Transverse colon (tissue), 4 donors: Measurements from ENCODE around the gene UGT1A5. TPM values are rescaled to one million over a fixed set of nuclear protein-coding genes. Genes with fewer than 3 reads are reported as not detected.

ENCODE experiments used
- DNase-seq: peaks from one replicate; pipeline ENCODE4 v3.0.0-alpha.2; 2019
- H3K27ac ChIP-seq, 4 donors: fragments of 200-600 bp; sonication (generic); 2 replicates each; pipeline ENCODE4 v1.5.1; 2016 to 2018; ENCODE audit warnings: inconsistent platforms in 4 of 4
- H3K27me3 ChIP-seq: fragments of 200-600 bp; sonication (generic); 2 replicates; pipeline ENCODE4 v1.5.1; 2017; ENCODE audit warnings: inconsistent platforms
- H3K36me3 ChIP-seq, 4 donors: fragments of 200-600 bp; sonication (generic); 2 replicates each; pipeline ENCODE4 v1.5.1; 2017 to 2019; ENCODE audit warnings: inconsistent platforms in 4 of 4
- H3K4me1 ChIP-seq, 4 donors: fragments of 200-600 bp; sonication (generic); 2 replicates each; pipeline ENCODE4 v1.5.1; 2017 to 2020; ENCODE audit warnings: inconsistent platforms in 4 of 4
- H3K4me3 ChIP-seq, 4 donors: fragments of 200-600 bp; sonication (generic); 1 replicate in 1 of 4; 2 replicates in 3 of 4; pipeline versions ENCODE4 v1.5.1 to v1.6.1; 2017 to 2019; ENCODE audit warnings: inconsistent platforms in 4 of 4
- H3K9me3 ChIP-seq, 2 donors: fragments of 200-600 bp; sonication (generic); 2 replicates each; pipeline ENCODE4 v1.5.1; 2017 to 2019; ENCODE audit warnings: inconsistent platforms in 2 of 2
- EP300 ChIP-seq: sonication (generic); formaldehyde crosslinking; IDR thresholded peaks from one replicate; pipeline ENCODE4 v1.6.1; 2017; ENCODE audit warnings: antibody characterized with exemption, low read depth
- POLR2A ChIP-seq: fragments of 450-650 bp; IDR thresholded peaks from one replicate; pipeline ENCODE4 v1.6.1; 2016; ENCODE audit warnings: antibody characterized with exemption, mild to moderate bottlenecking, moderate library complexity
- POLR2AphosphoS5 ChIP-seq, 3 donors: sonication (generic); formaldehyde crosslinking; IDR thresholded peaks; one replicate each; pipeline ENCODE4 v1.6.1; 2016; ENCODE audit warnings: antibody characterized with exemption in 3 of 3
- WGBS, 2 donors: methylation state at CpG; one replicate each; pipeline ENCODE4 v1.1.5; 2018; ENCODE audit warnings: low coverage in 1 of 2; 5-methylcytosine and 5-hydroxymethylcytosine counted together
- in situ Hi-C, 4 donors: fragments of 200-750 bp; cut with MboI; loops; one replicate each; pipeline versions ENCODE4 v1.15.0 to v1.15.1; 2017; ENCODE audit warnings: low sequenced_read_pairs in 3 of 4, low pct_ligation_motif_present in 1 of 4, low pct_unique_long_range_greater_than_20kb in 1 of 4
- intact Hi-C: fragments of 100-400 bp; cut with DNase I; formaldehyde crosslinking; loops from one replicate; pipeline ENCODE4 v1.15.1; 2023; ENCODE audit warnings: low total_unique reads
- total RNA-seq, 4 donors: library from RNA; depleted of rRNA; stranded (reverse); fragments of >200 nt; gene quantifications; one replicate each; pipeline ENCODE4 v1.1.0, GENCODE V29; 2016
- TF ChIP-seq, protein P1 (sequence below), 5 experiments: fragments of 200-600 bp in 3 of 5; fragments of 450-650 bp in 2 of 5; sonication (generic) in 3 of 5; IDR thresholded peaks; 1 replicate in 2 of 5; 2 replicates in 3 of 5; pipeline ENCODE4 v1.5.1; 2016 to 2017; ENCODE audit warnings: antibody characterized with exemption in 5 of 5, inconsistent platforms in 3 of 5, mild to moderate bottlenecking in 2 of 5, moderate library complexity in 1 of 5

Gene UGT1A5
- total RNA-seq, 4 donors from 2014 or later = 3.2 to 18.3 (median 7.9) TPM

DNA sequence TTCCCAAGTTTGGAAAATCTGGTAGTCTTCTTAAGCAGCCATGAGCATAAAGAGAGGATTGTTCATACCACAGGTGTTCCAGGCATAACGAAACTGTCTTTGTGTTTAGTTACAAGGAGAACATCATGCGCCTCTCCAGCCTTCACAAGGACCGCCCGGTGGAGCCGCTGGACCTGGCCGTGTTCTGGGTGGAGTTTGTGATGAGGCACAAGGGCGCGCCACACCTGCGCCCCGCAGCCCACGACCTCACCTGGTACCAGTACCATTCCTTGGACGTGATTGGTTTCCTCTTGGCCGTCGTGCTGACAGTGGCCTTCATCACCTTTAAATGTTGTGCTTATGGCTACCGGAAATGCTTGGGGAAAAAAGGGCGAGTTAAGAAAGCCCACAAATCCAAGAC is 59.4 kb downstream of the UGT1A5 start:
- 87% methylated on average over 16 of the region's 16 CpGs; no CpG with 5 or more reads in 1 of the 2 donors for WGBS, 2 donors

DNA sequence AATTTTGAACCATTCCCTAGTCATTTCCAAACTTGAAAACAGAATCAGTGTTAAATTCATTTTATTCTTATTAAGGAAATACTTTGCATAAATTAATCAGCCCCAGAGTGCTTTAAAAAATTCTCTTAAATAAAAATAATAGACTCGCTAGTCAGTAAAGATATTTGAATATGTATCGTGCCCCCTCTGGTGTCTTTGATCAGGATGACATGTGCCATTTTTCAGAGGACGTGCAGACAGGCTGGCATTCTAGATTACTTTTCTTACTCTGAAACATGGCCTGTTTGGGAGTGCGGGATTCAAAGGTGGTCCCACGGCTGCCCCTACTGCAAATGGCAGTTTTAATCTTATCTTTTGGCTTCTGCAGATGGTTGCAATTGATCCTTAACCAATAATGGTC is 59.9 kb downstream of the UGT1A5 start:
- intact Hi-C loops (no loop called here), in situ Hi-C loops (no loop called here)
- DNase-seq = no peak
- Histone ChIP-seq H3K27ac (no peak overlapping the region), H3K4me3 (no peak overlapping the region), H3K9me3 (no peaks in the 10 kb centered on the region), H3K4me1 (no peaks in the 10 kb centered on the region), H3K27me3 (no peaks in the 10 kb centered on the region), H3K36me3 (no peaks in the 10 kb centered on the region)
- TF ChIP-seq, protein P1, sequence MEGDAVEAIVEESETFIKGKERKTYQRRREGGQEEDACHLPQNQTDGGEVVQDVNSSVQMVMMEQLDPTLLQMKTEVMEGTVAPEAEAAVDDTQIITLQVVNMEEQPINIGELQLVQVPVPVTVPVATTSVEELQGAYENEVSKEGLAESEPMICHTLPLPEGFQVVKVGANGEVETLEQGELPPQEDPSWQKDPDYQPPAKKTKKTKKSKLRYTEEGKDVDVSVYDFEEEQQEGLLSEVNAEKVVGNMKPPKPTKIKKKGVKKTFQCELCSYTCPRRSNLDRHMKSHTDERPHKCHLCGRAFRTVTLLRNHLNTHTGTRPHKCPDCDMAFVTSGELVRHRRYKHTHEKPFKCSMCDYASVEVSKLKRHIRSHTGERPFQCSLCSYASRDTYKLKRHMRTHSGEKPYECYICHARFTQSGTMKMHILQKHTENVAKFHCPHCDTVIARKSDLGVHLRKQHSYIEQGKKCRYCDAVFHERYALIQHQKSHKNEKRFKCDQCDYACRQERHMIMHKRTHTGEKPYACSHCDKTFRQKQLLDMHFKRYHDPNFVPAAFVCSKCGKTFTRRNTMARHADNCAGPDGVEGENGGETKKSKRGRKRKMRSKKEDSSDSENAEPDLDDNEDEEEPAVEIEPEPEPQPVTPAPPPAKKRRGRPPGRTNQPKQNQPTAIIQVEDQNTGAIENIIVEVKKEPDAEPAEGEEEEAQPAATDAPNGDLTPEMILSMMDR (IDR thresholded peaks at IDR 0.05) = no peak
- TF ChIP-seq POLR2A (no peak), POLR2AphosphoS5 (IDR thresholded peaks at IDR 0.05) (no peak), EP300 (no peak)
- 75 to 86% methylated on average over 4 to 5 of the region's 5 CpGs for WGBS, 2 donors

More for the DNA sequence above, 59.4 kb downstream of the UGT1A5 start:
- no peak overlapping the region for H3K27ac ChIP-seq
- in situ Hi-C loops = no loop called here
- no peak overlapping the region for H3K4me3 ChIP-seq
- DNase-seq = no peak
- no peaks in the 10 kb centered on the region for H3K9me3 ChIP-seq
- intact Hi-C loops = no loop called here
- H3K36me3 ChIP-seq = no peaks in the 10 kb centered on the region
- TF ChIP-seq EP300 = no peak
- TF ChIP-seq, protein P1 (IDR thresholded peaks at IDR 0.05) = no peak
- TF ChIP-seq POLR2A = no peak
- TF ChIP-seq POLR2AphosphoS5 (IDR thresholded peaks at IDR 0.05) = no peak
- no peaks in the 10 kb centered on the region for H3K4me1 ChIP-seq
- no peaks in the 10 kb centered on the region for H3K27me3 ChIP-seq

DNA sequence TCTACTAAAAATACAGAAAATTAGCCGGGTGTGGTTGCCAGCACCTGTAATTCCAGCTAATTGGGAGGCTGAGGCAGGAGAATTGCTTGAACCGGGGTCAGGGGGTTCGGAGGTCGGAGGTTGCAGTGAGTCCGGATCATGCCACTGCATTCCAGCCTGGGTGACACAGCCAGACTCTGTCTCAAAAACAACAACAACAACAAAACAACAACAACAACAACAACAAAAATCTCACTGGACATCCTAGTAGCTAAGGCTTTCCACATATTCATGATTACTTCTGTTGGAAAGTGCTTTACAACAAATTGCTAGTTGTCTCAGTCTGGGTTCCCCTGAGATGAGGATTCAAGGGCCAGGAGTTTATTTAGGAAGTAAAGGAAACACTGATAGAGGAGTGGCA is 61.1 kb downstream of the UGT1A5 start:
- no peaks in the 10 kb centered on the region for H3K36me3 ChIP-seq
- no peak overlapping the region for H3K27ac ChIP-seq
- H3K9me3 ChIP-seq = no peaks in the 10 kb centered on the region
- no peak overlapping the region for H3K4me3 ChIP-seq
- no peaks in the 10 kb centered on the region for H3K4me1 ChIP-seq
- DNase-seq = no peak
- 93 to 97% methylated on average over 4 to 5 of the region's 5 CpGs for WGBS, 2 donors
- in situ Hi-C loops (no loop called here), intact Hi-C loops (no loop called here)
- H3K27me3 ChIP-seq = no peaks in the 10 kb centered on the region
- TF ChIP-seq EP300 (no peak), POLR2A (no peak), POLR2AphosphoS5 (IDR thresholded peaks at IDR 0.05) (no peak)
- TF ChIP-seq, protein P1 (IDR thresholded peaks at IDR 0.05) = no peak

DNA sequence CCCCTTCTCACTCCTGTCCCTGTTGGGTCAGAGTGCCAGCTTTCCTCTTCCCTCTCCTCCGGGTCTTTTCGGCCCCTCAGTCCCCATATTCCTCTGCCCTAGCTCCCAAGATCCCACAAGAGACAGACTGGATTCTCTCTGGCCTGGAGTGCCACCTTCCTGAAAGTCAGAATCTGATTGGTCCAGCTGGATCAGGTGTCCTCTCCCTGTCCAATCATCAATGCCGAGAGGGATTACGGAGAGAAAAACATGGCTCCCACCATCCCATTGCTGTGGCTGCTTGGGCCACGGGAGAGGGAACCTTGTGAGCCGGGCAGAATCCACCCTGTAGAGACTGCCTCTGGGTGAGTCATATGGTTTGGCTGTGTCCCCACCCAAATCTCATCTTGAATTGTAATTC is 62.7 kb downstream of the UGT1A5 start:
- H3K9me3 ChIP-seq = no peaks in the 10 kb centered on the region
- H3K27me3 ChIP-seq = no peaks in the 10 kb centered on the region
- H3K27ac ChIP-seq = no peak overlapping the region
- H3K36me3 ChIP-seq = no peaks in the 10 kb centered on the region
- H3K4me3 ChIP-seq = no peak overlapping the region
- DNase-seq = no peak
- no peak for TF ChIP-seq POLR2A
- TF ChIP-seq, protein P1 (IDR thresholded peaks at IDR 0.05) = no peak
- no peak for TF ChIP-seq EP300
- no peak for TF ChIP-seq POLR2AphosphoS5 (IDR thresholded peaks at IDR 0.05)
- in situ Hi-C loops = no loop called here
- H3K4me1 ChIP-seq = no peaks in the 10 kb centered on the region
- WGBS, 2 donors = 95 to 100% methylated on average over 2 to 6 of the region's 6 CpGs
- intact Hi-C loops = no loop called here
